ENCODE results near the gene DYNLT2. TPM values are rescaled to one million over a fixed set of nuclear protein-coding genes. Genes with fewer than 3 reads are reported as not detected.

The DYNLT2 gene
- total and polyA plus RNA-seq, 2 of the 13 experiments (the other 11 are each of a cell fraction or from before 2014, with no cell fraction given), result 2.1 to 4.3 TPM

- TF ChIP-seq ZNF142 (CRISPR knock-in tag; IDR thresholded peaks at IDR 0.05) (peak; percentile 21; the same call in 1 of the 2 replicates), MTF2 (CRISPR knock-in tag; IDR thresholded peaks at IDR 0.05; ENCODE audit: borderline replicate concordance) (0 out of 2 replicates have a peak, but pooled peaks have one; percentile 13), TBP (CRISPR knock-in tag; IDR thresholded peaks at IDR 0.05) (no peak), SUZ12 (IDR thresholded peaks at IDR 0.05; ENCODE audit: low read depth, low read length) (no peak), ZNF567 (CRISPR knock-in tag; IDR thresholded peaks at IDR 0.05; ENCODE audit: borderline replicate concordance) (0 out of 2 replicates have a peak, but pooled peaks have one; percentile 44), RNF219 (CRISPR knock-in tag; IDR thresholded peaks at IDR 0.05) (0 out of 2 replicates have a peak, but pooled peaks have one; percentile 61), ZGPAT (CRISPR knock-in tag; IDR thresholded peaks at IDR 0.05) (peak; percentile 63), TRIM24 (CRISPR knock-in tag; IDR thresholded peaks at IDR 0.05) (no peak), ZNF710 (CRISPR knock-in tag; IDR thresholded peaks at IDR 0.05; ENCODE audit: borderline replicate concordance) (peak; percentile 83; the same call in 1 of the 2 replicates), MATR3 (CRISPR knock-in tag; IDR thresholded peaks at IDR 0.05) (no peak), NCOA5 (CRISPR knock-in tag; IDR thresholded peaks at IDR 0.05) (0 out of 2 replicates have a peak, but pooled peaks have one; percentile 30), IKZF4 (CRISPR knock-in tag; IDR thresholded peaks at IDR 0.05; ENCODE audit: borderline replicate concordance, low read depth, not compliant biosample characterization) (no peak), RBFOX2 (IDR thresholded peaks at IDR 0.05; ENCODE audit: low read depth, low read length) (no peak), ZNF780A (CRISPR knock-in tag; IDR thresholded peaks at IDR 0.05) (no peak), LCORL (IDR thresholded peaks at IDR 0.05) (no peak), LCORL (CRISPR knock-in tag; IDR thresholded peaks at IDR 0.05) (peak; percentile 32)
Observed at GRCh38 chr6:169725125-169726048, 26.0 kb downstream of the DYNLT2 start (continued).

Measured in HepG2 (cell line).